WTC11 (cell line): ENCODE measurements around the gene YY1AP1.

ENCODE experiments used
- ATF3 ChIP-seq: sonication (generic); formaldehyde crosslinking; conservative IDR thresholded peaks from 2 replicates; pipeline ENCODE4 v1.8.1; 2022; ENCODE audit warnings: mild to moderate bottlenecking, missing genetic modification reagents
- CREM ChIP-seq: sonication (generic); formaldehyde crosslinking; IDR thresholded peaks from 2 replicates; pipeline ENCODE4 v1.8.1; 2022; ENCODE audit warnings: mild to moderate bottlenecking, missing genetic modification reagents, moderate library complexity
- CTCF ChIP-seq: fragments of 200-600 bp; IDR thresholded peaks from 2 replicates; pipeline ENCODE4 v1.8.0; 2022; ENCODE audit warnings: antibody characterized with exemption
- FOXP1 ChIP-seq: sonication (generic); formaldehyde crosslinking; IDR thresholded peaks from 2 replicates; pipeline ENCODE4 v1.8.0; 2022; ENCODE audit warnings: missing genetic modification reagents, mild to moderate bottlenecking, moderate library complexity, borderline replicate concordance
- JAZF1 ChIP-seq: fragments of 250-450 bp; sonication (Bioruptor Pico); IDR thresholded peaks from 2 replicates; pipeline ENCODE4 v1.9.0; 2021; ENCODE audit warnings: moderate library complexity, mild to moderate bottlenecking, inconsistent platforms
- RELA ChIP-seq: sonication (generic); formaldehyde crosslinking; IDR thresholded peaks from 2 replicates; pipeline ENCODE4 v1.8.1; 2022; ENCODE audit warnings: missing genetic modification reagents, mild to moderate bottlenecking, borderline replicate concordance
- STAT6 ChIP-seq: sonication (generic); formaldehyde crosslinking; conservative IDR thresholded peaks from 2 replicates; pipeline ENCODE4 v1.8.1; 2023; ENCODE audit warnings: mild to moderate bottlenecking, low read depth, missing genetic modification reagents, moderate library complexity
- TP53 ChIP-seq: sonication (generic); formaldehyde crosslinking; IDR thresholded peaks from 2 replicates; pipeline ENCODE4 v1.8.1; 2023; ENCODE audit warnings: mild to moderate bottlenecking, missing genetic modification reagents
- ZNF532 ChIP-seq: fragments of 250-450 bp; sonication (Bioruptor Pico); IDR thresholded peaks from 2 replicates; pipeline ENCODE4 v1.9.0; 2021; ENCODE audit warnings: mild to moderate bottlenecking, borderline replicate concordance
- ZSCAN18 ChIP-seq: fragments of 250-450 bp; sonication (Bioruptor Pico); IDR thresholded peaks from 2 replicates; pipeline ENCODE4 v2.1.2; 2022; ENCODE audit warnings: mild to moderate bottlenecking, moderate library complexity

GRCh38 chr1:155717041-155717440 lies 28.5 kb upstream of the YY1AP1 start:
- no peak for TF ChIP-seq CTCF
- TF ChIP-seq ZNF532, result no peak
- TF ChIP-seq JAZF1 (CRISPR knock-in tag), result no peak
- TF ChIP-seq FOXP1 (CRISPR knock-in tag), result no peak
- no peak for TF ChIP-seq CREM (CRISPR knock-in tag)
- no peak for TF ChIP-seq RELA (CRISPR knock-in tag)
- TF ChIP-seq ATF3 (CRISPR knock-in tag), result no peak
- no peak for TF ChIP-seq ZSCAN18 (CRISPR knock-in tag)
- no peak for TF ChIP-seq TP53 (CRISPR knock-in tag)
- no peak for TF ChIP-seq STAT6
